HepG2 (cell line): ENCODE measurements around the gene DNAJB12. TPM values are rescaled to one million over a fixed set of nuclear protein-coding genes. Genes with fewer than 3 reads are reported as not detected.

ENCODE experiments used
- CHD4 ChIP-seq: fragments of 200-600 bp; sonication (generic); IDR thresholded peaks from 2 replicates; pipeline ENCODE4 v1.7.0; 2017; ENCODE audit warnings: mild to moderate bottlenecking, low read length, borderline replicate concordance
- ELF4 ChIP-seq: sonication (generic); formaldehyde crosslinking; IDR thresholded peaks from 2 replicates; pipeline ENCODE4 v1.5.0; 2020; ENCODE audit warnings: missing genetic modification reagents, mild to moderate bottlenecking, moderate library complexity, borderline replicate concordance
- GABPB1 ChIP-seq: IDR thresholded peaks from 2 replicates; pipeline ENCODE4 v1.6.1; 2016; ENCODE audit warnings: mild to moderate bottlenecking, missing genetic modification reagents, moderate library complexity, missing compliant biosample characterization
- HCFC1 ChIP-seq: fragments of 150-350 bp; IDR thresholded peaks from 2 replicates; pipeline ENCODE4 v1.6.1; 2014; ENCODE audit warnings: low read depth, low read length
- HMGXB3 ChIP-seq: sonication (generic); formaldehyde crosslinking; IDR thresholded peaks from 2 replicates; pipeline ENCODE4 v1.4.0; 2020; ENCODE audit warnings: missing genetic modification reagents, borderline replicate concordance
- HOXA7 ChIP-seq: sonication (generic); formaldehyde crosslinking; IDR thresholded peaks from 2 replicates; pipeline ENCODE4 v1.8.1; 2022; ENCODE audit warnings: mild to moderate bottlenecking, missing genetic modification reagents, moderate library complexity
- RBFOX2 ChIP-seq: fragments of 200-400 bp; formaldehyde crosslinking; IDR thresholded peaks from 2 replicates; pipeline ENCODE4 v1.6.1; 2017; ENCODE audit warnings: low read depth, mild to moderate bottlenecking, low read length
- SRSF9 ChIP-seq: fragments of 200-400 bp; formaldehyde crosslinking; IDR thresholded peaks from 2 replicates; pipeline ENCODE4 v1.6.1; 2018; ENCODE audit warnings: borderline replicate concordance, mild to moderate bottlenecking, low read depth, low read length; ENCODE audit not compliant: insufficient read depth, poor library complexity, severe bottlenecking
- TEF ChIP-seq: sonication (generic); formaldehyde crosslinking; IDR thresholded peaks from 2 replicates; pipeline ENCODE4 v1.5.0; 2020; ENCODE audit warnings: missing genetic modification reagents
- ZFP37 ChIP-seq: sonication (generic); formaldehyde crosslinking; IDR thresholded peaks from 2 replicates; pipeline ENCODE4 v1.4.0; 2020; ENCODE audit warnings: missing genetic modification reagents, borderline replicate concordance
- ZNF24 ChIP-seq: fragments of 450-650 bp; IDR thresholded peaks from 2 replicates; pipeline ENCODE4 v1.6.1; 2017; ENCODE audit warnings: antibody characterized with exemption, mild to moderate bottlenecking
- ZNF451 ChIP-seq: sonication (generic); formaldehyde crosslinking; IDR thresholded peaks from 2 replicates; pipeline ENCODE4 v1.5.0; 2020; ENCODE audit warnings: mild to moderate bottlenecking, missing genetic modification reagents
- ZNF891 ChIP-seq: sonication (generic); formaldehyde crosslinking; IDR thresholded peaks from 2 replicates; pipeline ENCODE4 v1.5.0; 2020; ENCODE audit warnings: mild to moderate bottlenecking, missing genetic modification reagents
- polyA plus RNA-seq, 8 experiments: library from polyadenylated mRNA; depleted of rRNA in 3 of 8; stranded (reverse) in 7 of 8; unstranded in 1 of 8; fragments of >200 nt; fragmentation: Illumina TruSeq in 4 of 8; extraction: Trizol in 4 of 8; gene quantifications; 2 replicates each; pipeline versions ENCODE4 v1.2.1 to v1.2.3, GENCODE V29; 2011 to 2016; ENCODE audit warnings: low read depth in 4 of 8, missing spikeins in 1 of 8, mixed read lengths in 1 of 8; ENCODE audit not compliant: insufficient read depth in 1 of 8
- total RNA-seq, 5 experiments: library from RNA; depleted of rRNA; stranded (reverse); fragments of >200 nt; fragmentation: Illumina TruSeq; extraction: Trizol; gene quantifications; 2 replicates each; pipeline ENCODE4 v1.2.3, GENCODE V29; 2016; ENCODE audit warnings: low read depth in 1 of 5
- TF ChIP-seq, protein P1 (sequence below): sonication (generic); formaldehyde crosslinking; IDR thresholded peaks from 2 replicates; pipeline ENCODE4 v1.5.1; 2020; ENCODE audit warnings: mild to moderate bottlenecking, missing genetic modification reagents, moderate library complexity
- TF ChIP-seq, protein P2 (sequence below): IDR thresholded peaks from 2 replicates; pipeline ENCODE4 v1.4.0; 2020; ENCODE audit warnings: mild to moderate bottlenecking, missing genetic modification reagents

The DNAJB12 gene
- total and polyA plus RNA-seq, 2 of the 13 experiments (the other 11 are each of a cell fraction or from before 2014, with no cell fraction given): 10.8 to 18.2 TPM

- TF ChIP-seq, protein P1, sequence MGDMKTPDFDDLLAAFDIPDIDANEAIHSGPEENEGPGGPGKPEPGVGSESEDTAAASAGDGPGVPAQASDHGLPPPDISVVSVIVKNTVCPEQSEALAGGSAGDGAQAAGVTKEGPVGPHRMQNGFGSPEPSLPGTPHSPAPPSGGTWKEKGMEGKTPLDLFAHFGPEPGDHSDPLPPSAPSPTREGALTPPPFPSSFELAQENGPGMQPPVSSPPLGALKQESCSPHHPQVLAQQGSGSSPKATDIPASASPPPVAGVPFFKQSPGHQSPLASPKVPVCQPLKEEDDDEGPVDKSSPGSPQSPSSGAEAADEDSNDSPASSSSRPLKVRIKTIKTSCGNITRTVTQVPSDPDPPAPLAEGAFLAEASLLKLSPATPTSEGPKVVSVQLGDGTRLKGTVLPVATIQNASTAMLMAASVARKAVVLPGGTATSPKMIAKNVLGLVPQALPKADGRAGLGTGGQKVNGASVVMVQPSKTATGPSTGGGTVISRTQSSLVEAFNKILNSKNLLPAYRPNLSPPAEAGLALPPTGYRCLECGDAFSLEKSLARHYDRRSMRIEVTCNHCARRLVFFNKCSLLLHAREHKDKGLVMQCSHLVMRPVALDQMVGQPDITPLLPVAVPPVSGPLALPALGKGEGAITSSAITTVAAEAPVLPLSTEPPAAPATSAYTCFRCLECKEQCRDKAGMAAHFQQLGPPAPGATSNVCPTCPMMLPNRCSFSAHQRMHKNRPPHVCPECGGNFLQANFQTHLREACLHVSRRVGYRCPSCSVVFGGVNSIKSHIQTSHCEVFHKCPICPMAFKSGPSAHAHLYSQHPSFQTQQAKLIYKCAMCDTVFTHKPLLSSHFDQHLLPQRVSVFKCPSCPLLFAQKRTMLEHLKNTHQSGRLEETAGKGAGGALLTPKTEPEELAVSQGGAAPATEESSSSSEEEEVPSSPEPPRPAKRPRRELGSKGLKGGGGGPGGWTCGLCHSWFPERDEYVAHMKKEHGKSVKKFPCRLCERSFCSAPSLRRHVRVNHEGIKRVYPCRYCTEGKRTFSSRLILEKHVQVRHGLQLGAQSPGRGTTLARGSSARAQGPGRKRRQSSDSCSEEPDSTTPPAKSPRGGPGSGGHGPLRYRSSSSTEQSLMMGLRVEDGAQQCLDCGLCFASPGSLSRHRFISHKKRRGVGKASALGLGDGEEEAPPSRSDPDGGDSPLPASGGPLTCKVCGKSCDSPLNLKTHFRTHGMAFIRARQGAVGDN: peak; percentile 74
- TF ChIP-seq GABPB1 (CRISPR knock-in tag) (peak; percentile 71), RBFOX2 (peak; percentile 60; the same call in 1 of the 2 replicates), HOXA7 (no peak), ZFP37 (0 out of 2 replicates have a peak, but pooled peaks have one; percentile 68), ZNF891 (CRISPR knock-in tag) (peak; percentile 42), HMGXB3 (CRISPR knock-in tag) (0 out of 2 replicates have a peak, but pooled peaks have one; percentile 26), SRSF9 (no peak), CHD4 (no peak), HCFC1 (no peak), ZNF24 (no peak), TEF (no peak), ZNF451 (peak; percentile 64; the same call in 1 of the 2 replicates), ELF4 (CRISPR knock-in tag) (no peak)
- TF ChIP-seq, protein P2, sequence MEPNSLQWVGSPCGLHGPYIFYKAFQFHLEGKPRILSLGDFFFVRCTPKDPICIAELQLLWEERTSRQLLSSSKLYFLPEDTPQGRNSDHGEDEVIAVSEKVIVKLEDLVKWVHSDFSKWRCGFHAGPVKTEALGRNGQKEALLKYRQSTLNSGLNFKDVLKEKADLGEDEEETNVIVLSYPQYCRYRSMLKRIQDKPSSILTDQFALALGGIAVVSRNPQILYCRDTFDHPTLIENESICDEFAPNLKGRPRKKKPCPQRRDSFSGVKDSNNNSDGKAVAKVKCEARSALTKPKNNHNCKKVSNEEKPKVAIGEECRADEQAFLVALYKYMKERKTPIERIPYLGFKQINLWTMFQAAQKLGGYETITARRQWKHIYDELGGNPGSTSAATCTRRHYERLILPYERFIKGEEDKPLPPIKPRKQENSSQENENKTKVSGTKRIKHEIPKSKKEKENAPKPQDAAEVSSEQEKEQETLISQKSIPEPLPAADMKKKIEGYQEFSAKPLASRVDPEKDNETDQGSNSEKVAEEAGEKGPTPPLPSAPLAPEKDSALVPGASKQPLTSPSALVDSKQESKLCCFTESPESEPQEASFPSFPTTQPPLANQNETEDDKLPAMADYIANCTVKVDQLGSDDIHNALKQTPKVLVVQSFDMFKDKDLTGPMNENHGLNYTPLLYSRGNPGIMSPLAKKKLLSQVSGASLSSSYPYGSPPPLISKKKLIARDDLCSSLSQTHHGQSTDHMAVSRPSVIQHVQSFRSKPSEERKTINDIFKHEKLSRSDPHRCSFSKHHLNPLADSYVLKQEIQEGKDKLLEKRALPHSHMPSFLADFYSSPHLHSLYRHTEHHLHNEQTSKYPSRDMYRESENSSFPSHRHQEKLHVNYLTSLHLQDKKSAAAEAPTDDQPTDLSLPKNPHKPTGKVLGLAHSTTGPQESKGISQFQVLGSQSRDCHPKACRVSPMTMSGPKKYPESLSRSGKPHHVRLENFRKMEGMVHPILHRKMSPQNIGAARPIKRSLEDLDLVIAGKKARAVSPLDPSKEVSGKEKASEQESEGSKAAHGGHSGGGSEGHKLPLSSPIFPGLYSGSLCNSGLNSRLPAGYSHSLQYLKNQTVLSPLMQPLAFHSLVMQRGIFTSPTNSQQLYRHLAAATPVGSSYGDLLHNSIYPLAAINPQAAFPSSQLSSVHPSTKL: peak; percentile 54; the same call in 1 of the 2 replicates
These were observed 34.0 kb downstream of the DNAJB12 start (continued) for GRCh38 chr10:72320676-72321247.
